KMS-11 (cell line): ENCODE results near the gene TCL1B.

ENCODE experiments used
- H2AFZ ChIP-seq: fragments of 200-600 bp; sonication (generic); 2 replicates; pipeline ENCODE4 v1.6.1; 2016; ENCODE audit warnings: antibody characterized with exemption, mixed run types, low read depth
- H3K27ac ChIP-seq: fragments of 200-600 bp; sonication (generic); 2 replicates; pipeline ENCODE4 v1.6.1; 2016; ENCODE audit warnings: mild to moderate bottlenecking, mixed run types
- H3K27me3 ChIP-seq: fragments of 200-600 bp; sonication (generic); 2 replicates; pipeline ENCODE4 v1.6.1; 2017; ENCODE audit warnings: mild to moderate bottlenecking, low read depth, mixed run types, moderate library complexity; ENCODE audit not compliant: insufficient read depth
- H3K36me3 ChIP-seq: fragments of 200-600 bp; sonication (generic); 2 replicates; pipeline ENCODE4 v1.6.1; 2017; ENCODE audit warnings: mild to moderate bottlenecking, mixed run types; ENCODE audit not compliant: insufficient read depth
- H3K4me1 ChIP-seq: fragments of 200-600 bp; sonication (generic); 2 replicates; pipeline ENCODE4 v1.6.1; 2016; ENCODE audit warnings: mild to moderate bottlenecking, low read depth, mixed run types; ENCODE audit not compliant: poor library complexity, severe bottlenecking
- H3K4me2 ChIP-seq: fragments of 200-600 bp; sonication (generic); 2 replicates; pipeline ENCODE4 v1.7.0; 2016; ENCODE audit warnings: mild to moderate bottlenecking, mixed run types
- H3K4me3 ChIP-seq: fragments of 200-600 bp; sonication (generic); IDR thresholded peaks from 2 replicates; pipeline ENCODE4 v1.6.1; 2017; ENCODE audit warnings: low read depth, low read length, mixed read lengths; ENCODE audit not compliant: insufficient read depth
- H3K79me2 ChIP-seq: fragments of 200-600 bp; sonication (generic); 2 replicates; pipeline ENCODE4 v1.6.1; 2016; ENCODE audit warnings: low read depth, mixed run types; ENCODE audit not compliant: insufficient read depth
- H3K9ac ChIP-seq: fragments of 200-600 bp; sonication (generic); 2 replicates; pipeline ENCODE4 v1.6.1; 2016; ENCODE audit warnings: mild to moderate bottlenecking, mixed run types
- H4K20me1 ChIP-seq: fragments of 200-600 bp; sonication (generic); 2 replicates; pipeline ENCODE4 v1.6.1; 2016; ENCODE audit warnings: mild to moderate bottlenecking, mixed run types; ENCODE audit not compliant: insufficient read depth
- TF ChIP-seq, protein P1 (sequence below): fragments of 200-600 bp; sonication (generic); conservative IDR thresholded peaks from 2 replicates; pipeline ENCODE4 v1.6.1; 2017; ENCODE audit warnings: low read depth, mild to moderate bottlenecking, antibody characterized with exemption, low read length, moderate library complexity, mixed read lengths

Gene TCL1B

GRCh38 chr14:95711476-95712176 is 25.4 kb downstream of the TCL1B start:
- H3K36me3 ChIP-seq = no peaks in the 10 kb centered on the region
- no peaks in the 10 kb centered on the region for H4K20me1 ChIP-seq
- TF ChIP-seq, protein P1, sequence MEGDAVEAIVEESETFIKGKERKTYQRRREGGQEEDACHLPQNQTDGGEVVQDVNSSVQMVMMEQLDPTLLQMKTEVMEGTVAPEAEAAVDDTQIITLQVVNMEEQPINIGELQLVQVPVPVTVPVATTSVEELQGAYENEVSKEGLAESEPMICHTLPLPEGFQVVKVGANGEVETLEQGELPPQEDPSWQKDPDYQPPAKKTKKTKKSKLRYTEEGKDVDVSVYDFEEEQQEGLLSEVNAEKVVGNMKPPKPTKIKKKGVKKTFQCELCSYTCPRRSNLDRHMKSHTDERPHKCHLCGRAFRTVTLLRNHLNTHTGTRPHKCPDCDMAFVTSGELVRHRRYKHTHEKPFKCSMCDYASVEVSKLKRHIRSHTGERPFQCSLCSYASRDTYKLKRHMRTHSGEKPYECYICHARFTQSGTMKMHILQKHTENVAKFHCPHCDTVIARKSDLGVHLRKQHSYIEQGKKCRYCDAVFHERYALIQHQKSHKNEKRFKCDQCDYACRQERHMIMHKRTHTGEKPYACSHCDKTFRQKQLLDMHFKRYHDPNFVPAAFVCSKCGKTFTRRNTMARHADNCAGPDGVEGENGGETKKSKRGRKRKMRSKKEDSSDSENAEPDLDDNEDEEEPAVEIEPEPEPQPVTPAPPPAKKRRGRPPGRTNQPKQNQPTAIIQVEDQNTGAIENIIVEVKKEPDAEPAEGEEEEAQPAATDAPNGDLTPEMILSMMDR = no peak
- H3K9ac ChIP-seq = no peak overlapping the region
- H2AFZ ChIP-seq = no peak overlapping the region
- H3K27ac ChIP-seq = no peak overlapping the region
- H3K4me3 ChIP-seq = no peak overlapping the region
- H3K79me2 ChIP-seq = no peaks in the 10 kb centered on the region
- no peaks in the 10 kb centered on the region for H3K27me3 ChIP-seq
- H3K4me2 ChIP-seq = no peak overlapping the region
- no peaks in the 10 kb centered on the region for H3K4me1 ChIP-seq

- Histone ChIP-seq H3K4me1 (no peaks in the 10 kb centered on the region), H3K79me2 (no peaks in the 10 kb centered on the region), H3K27me3 (no peaks in the 10 kb centered on the region), H4K20me1 (no peaks in the 10 kb centered on the region), H3K27ac (no peak overlapping the region), H3K4me3 (no peak overlapping the region), H3K4me2 (no peak overlapping the region), H3K36me3 (no peaks in the 10 kb centered on the region), H3K9ac (no peak overlapping the region), H2AFZ (no peak overlapping the region)
- TF ChIP-seq, protein P1 = no peak
Measured at GRCh38 chr14:95712398-95712797, 26.2 kb downstream of the TCL1B start.

DNA sequence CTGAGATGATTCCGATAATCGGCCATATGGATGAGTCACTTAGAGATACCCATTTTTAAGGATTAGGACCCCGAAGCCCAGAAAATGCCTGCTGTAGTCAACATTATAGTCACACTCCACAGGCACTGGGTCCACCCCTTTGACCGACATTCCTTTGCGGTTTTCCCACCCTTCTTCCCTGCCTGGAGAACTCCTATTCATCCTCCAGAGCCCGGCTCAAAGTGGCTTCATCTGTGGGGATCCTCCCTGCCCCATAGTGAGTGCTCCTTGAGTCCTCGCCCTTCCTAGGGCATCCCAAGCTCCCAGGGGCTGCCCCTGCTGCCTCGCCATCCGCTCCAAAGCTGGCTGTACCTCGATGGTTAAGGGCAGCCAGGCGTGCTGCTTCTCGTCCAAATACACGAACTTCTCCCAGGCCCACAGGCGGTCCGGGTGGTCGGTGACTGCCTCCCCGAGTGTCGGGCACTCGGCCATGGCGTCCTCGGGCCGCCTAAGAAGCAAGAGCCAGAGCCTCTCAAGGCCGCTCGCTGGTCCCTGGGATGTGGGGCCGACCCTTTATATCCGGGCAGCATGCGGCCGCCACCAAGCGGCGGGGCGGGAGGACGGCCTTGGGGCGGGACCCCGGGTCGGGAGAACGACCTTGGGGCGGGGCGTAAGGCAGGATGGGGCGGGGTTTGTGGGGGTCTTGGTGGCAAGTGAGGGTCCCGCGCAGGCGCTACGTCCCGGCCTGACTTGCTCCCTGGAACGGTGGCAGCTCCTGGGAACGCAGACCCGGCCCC is 27.6 kb downstream of the TCL1B start, which contains the start of gene TCL1A:
TSS of gene TCL1A (minus strand) at position 530 of the 776 bp plus-strand sequence. CDS start at position 471, 59 bp downstream.
- Histone ChIP-seq H3K27me3 (no peaks in the 10 kb centered on the region), H3K27ac (no peak within 1 kb of the TSS), H3K4me1 (no peaks in the 10 kb centered on the region), H3K36me3 (no peaks in the 10 kb centered on the region), H2AFZ (no peak within 1 kb of the TSS), H4K20me1 (no peaks in the 10 kb centered on the region), H3K4me2 (no peak within 1 kb of the TSS), H3K4me3 (no peak within 1 kb of the TSS), H3K79me2 (no peaks in the 10 kb centered on the region), H3K9ac (no peak within 1 kb of the TSS)
- TF ChIP-seq, protein P1 = no peak

- no peaks in the 10 kb centered on the region for H3K36me3 ChIP-seq
- no peak overlapping the region for H3K4me2 ChIP-seq
- H3K4me3 ChIP-seq = no peak overlapping the region
- no peak overlapping the region for H3K27ac ChIP-seq
- H2AFZ ChIP-seq = no peak overlapping the region
- H3K79me2 ChIP-seq = no peaks in the 10 kb centered on the region
- TF ChIP-seq, protein P1 = no peak
- no peaks in the 10 kb centered on the region for H3K4me1 ChIP-seq
- no peak overlapping the region for H3K9ac ChIP-seq
- no peaks in the 10 kb centered on the region for H3K27me3 ChIP-seq
- H4K20me1 ChIP-seq = no peaks in the 10 kb centered on the region
Measured at GRCh38 chr14:95722525-95723190, 36.4 kb downstream of the TCL1B start.
